K562 (cell line): Measurements from ENCODE around the gene ZCCHC4. TPM values are rescaled to one million over a fixed set of nuclear protein-coding genes. Genes with fewer than 3 reads are reported as not detected.

Experiments used
- ATAC-seq: fragments of 200-7000 bp; cut with Tn5 transposase; 3 replicates; pipeline ENCODE4 v1.9.1; 2020; ENCODE audit warnings: moderate library complexity
- BruUV-seq: library from RNA; stranded (reverse); fragments of 400-500 nt; replicated peaks from 2 replicates; lab custom pipeline; 2021; lab: Mats Ljungman, UMichigan
- CTCF ChIA-PET: fragments of 300-600 bp; formaldehyde crosslinking; extraction: SDS; loops from one replicate; lab custom pipeline; 2021; ENCODE audit warnings: low intra/inter-chr PET ratio; lab: Yijun Ruan, JAX
- POLR2A ChIA-PET: fragments of 300-600, 350-650 bp; sonication (Branson Sonifier 250); formaldehyde crosslinking; extraction: SDS; loops from one replicate; lab custom pipeline; 2021; ENCODE audit warnings: antibody characterized with exemption, inconsistent platforms; lab: Yijun Ruan, JAX
- DNase-seq, 4 experiments: peaks; one replicate each; pipeline versions ENCODE4 v3.0.0 to v3.0.0-alpha.2; 2011 to 2018; ENCODE audit warnings: low spot score in 3 of 4, mixed read lengths in 3 of 4; ENCODE audit errors: extremely low read depth in 1 of 4
- FAIRE-seq: peaks from 2 replicates; lab custom pipeline; 2011; peaks lifted over from hg19 to GRCh38; lab: Jason Lieb, UNC
- H2AFZ ChIP-seq: 2 replicates; pipeline ENCODE4 v1.6.0; 2011; ENCODE audit warnings: low read depth, low read length, control low read depth, inconsistent platforms
- H3K27ac ChIP-seq: fragments of 200-600 bp; 3 replicates; pipeline ENCODE4 v1.8.0; 2011; ENCODE audit warnings: low read depth, mild to moderate bottlenecking, control low read depth, inconsistent platforms, low read length, moderate library complexity, mixed read lengths; ENCODE audit errors: extremely low read depth
- H3K27me3 ChIP-seq, 2 experiments: fragments of 300-600 bp in 1 of 2; 2 replicates in 1 of 2; 3 replicates in 1 of 2; pipeline versions ENCODE4 v1.6.0 to v1.8.0; 2011; ENCODE audit warnings: inconsistent platforms in 2 of 2, low read length in 2 of 2, mild to moderate bottlenecking in 1 of 2, mixed read lengths in 1 of 2, moderate library complexity in 1 of 2; ENCODE audit not compliant: control insufficient read depth in 2 of 2, insufficient read depth in 2 of 2
- H3K36me3 ChIP-seq: fragments of 300-600 bp; 3 replicates; pipeline ENCODE4 v1.8.0; 2011; ENCODE audit warnings: mild to moderate bottlenecking, low read length, inconsistent platforms; ENCODE audit not compliant: control insufficient read depth, insufficient read depth
- H3K4me1 ChIP-seq, 2 experiments: fragments of 200-600 bp in 1 of 2; replicated peaks in 1 of 2; 2 replicates in 1 of 2; 3 replicates in 1 of 2; pipeline versions ENCODE4 v1.5.1 to v1.8.0; 2011; ENCODE audit warnings: inconsistent platforms in 2 of 2, low read length in 2 of 2, mild to moderate bottlenecking in 1 of 2, mixed read lengths in 1 of 2, moderate library complexity in 1 of 2; ENCODE audit not compliant: control insufficient read depth in 2 of 2, insufficient read depth in 2 of 2
- H3K4me2 ChIP-seq: 2 replicates; pipeline ENCODE4 v1.6.1; 2011; ENCODE audit warnings: low read length, control low read depth, inconsistent platforms, mixed read lengths; ENCODE audit not compliant: insufficient read depth
- H3K4me3 ChIP-seq: fragments of 200-600 bp; sonication (generic), shearing (Covaris generic); 2 replicates; pipeline ENCODE4 v1.5.1; 2016; ENCODE audit warnings: control low read depth, inconsistent platforms
- H3K79me2 ChIP-seq: fragments of 200-600 bp; 3 replicates; pipeline ENCODE4 v1.8.0; 2011; ENCODE audit warnings: low read length, inconsistent platforms; ENCODE audit not compliant: control insufficient read depth, insufficient read depth
- H3K9ac ChIP-seq, 2 experiments: 2 replicates each; pipeline versions ENCODE4 v1.6.0 to v1.6.1; 2011; ENCODE audit warnings: low read depth in 2 of 2, low read length in 2 of 2, control low read depth in 1 of 2, inconsistent platforms in 1 of 2, mild to moderate bottlenecking in 1 of 2, mixed read lengths in 1 of 2; ENCODE audit not compliant: insufficient read depth in 1 of 2
- H3K9me1 ChIP-seq: one replicate; pipeline ENCODE4 v1.6.0; 2011; ENCODE audit warnings: inconsistent platforms, mild to moderate bottlenecking, low read length, moderate library complexity; ENCODE audit not compliant: control insufficient read depth, insufficient read depth
- H3K9me3 ChIP-seq: replicated peaks from 2 replicates; pipeline ENCODE4 v1.5.1; 2011; ENCODE audit warnings: low read depth, low read length, inconsistent platforms; ENCODE audit not compliant: control insufficient read depth, insufficient read depth
- H4K20me1 ChIP-seq: replicated peaks from 2 replicates; pipeline ENCODE4 v1.6.1; 2011; ENCODE audit warnings: low read length, inconsistent platforms, mixed read lengths; ENCODE audit not compliant: control insufficient read depth, insufficient read depth
- CBX2 ChIP-seq: fragments of 200-600 bp; sonication (generic); IDR thresholded peaks from one replicate; pipeline ENCODE4 v1.6.1; 2012; ENCODE audit warnings: mild to moderate bottlenecking, low read length, inconsistent platforms; ENCODE audit not compliant: insufficient read depth, poor library complexity, severe bottlenecking
- COPS2 ChIP-seq: fragments of 450-650 bp; conservative IDR thresholded peaks from 2 replicates; pipeline ENCODE4 v1.6.1; 2016; ENCODE audit warnings: mild to moderate bottlenecking, moderate library complexity
- DACH1 ChIP-seq: fragments of 450-650 bp; IDR thresholded peaks from 2 replicates; pipeline ENCODE4 v1.6.1; 2018; ENCODE audit not compliant: partially characterized antibody
- NRF1 ChIP-seq, 2 experiments: fragments of 450-650 bp; IDR thresholded peaks in 1 of 2; conservative IDR thresholded peaks in 1 of 2; 2 replicates each; pipeline ENCODE4 v1.6.1; 2014; ENCODE audit warnings: mild to moderate bottlenecking in 2 of 2
- PHB ChIP-seq: fragments of 250-450 bp; sonication (Bioruptor Pico); IDR thresholded peaks from 2 replicates; pipeline ENCODE4 v1.5.0; 2021
- PHF20 ChIP-seq: fragments of 450-650 bp; IDR thresholded peaks from 2 replicates; pipeline ENCODE4 v1.6.1; 2018; ENCODE audit not compliant: partially characterized antibody
- PML ChIP-seq: IDR thresholded peaks from 2 replicates; pipeline ENCODE4 v1.6.1; 2012; ENCODE audit warnings: low read length, inconsistent platforms
- PYGO2 ChIP-seq: fragments of 450-650 bp; IDR thresholded peaks from 2 replicates; pipeline ENCODE4 v1.6.1; 2016; ENCODE audit warnings: mild to moderate bottlenecking, missing genetic modification characterization, moderate library complexity, missing compliant biosample characterization
- SIRT6 ChIP-seq: IDR thresholded peaks from one replicate; pipeline ENCODE4 v1.6.1; 2012; ENCODE audit warnings: low read depth, mild to moderate bottlenecking, control low read depth, inconsistent platforms, low read length, moderate library complexity
- SMARCE1 ChIP-seq: fragments of 450-650 bp; IDR thresholded peaks from 2 replicates; pipeline ENCODE4 v1.7.1; 2016; ENCODE audit warnings: mild to moderate bottlenecking
- SREBF2 ChIP-seq: sonication (generic); formaldehyde crosslinking; IDR thresholded peaks from 2 replicates; pipeline ENCODE4 v1.4.0; 2020; ENCODE audit warnings: mild to moderate bottlenecking, missing genetic modification reagents
- TCF7 ChIP-seq: sonication (generic); IDR thresholded peaks from 2 replicates; pipeline ENCODE4 v1.6.1; 2016; ENCODE audit warnings: antibody characterized with exemption, borderline replicate concordance
- ZNF133 ChIP-seq: fragments of 250-450 bp; sonication (Bioruptor Pico); IDR thresholded peaks from 2 replicates; pipeline ENCODE4 v1.4.0; 2020; ENCODE audit warnings: mild to moderate bottlenecking
- ZNF282 ChIP-seq: sonication (generic); formaldehyde crosslinking; IDR thresholded peaks from 2 replicates; pipeline ENCODE4 v1.8.1; 2023; ENCODE audit warnings: missing genetic modification reagents
- WGBS: fragments of 100-300 bp; shearing (Covaris generic); methylation state at CpG from one replicate; pipeline ENCODE4 v1.1.6; 2016; ENCODE audit warnings: low coverage, mixed read lengths; ENCODE audit not compliant: insufficient coverage; ENCODE audit errors: missing lambda C conversion rate; 5-methylcytosine and 5-hydroxymethylcytosine counted together
- in situ Hi-C: fragments of 300-500 bp; cut with MboI; formaldehyde crosslinking; loops from 4 replicates; pipeline ENCODE4 v1.15.0; 2018; ENCODE audit warnings: inconsistent platforms, mixed read lengths
- intact Hi-C: fragments of 100-400 bp; cut with micrococcal nuclease; formaldehyde crosslinking; loops from 2 replicates; pipeline ENCODE4 v1.14.2; 2022
- polyA plus RNA-seq, 8 experiments: library from polyadenylated mRNA; depleted of rRNA in 4 of 8; stranded (reverse) in 5 of 8; unstranded in 3 of 8; fragments of >200 nt; fragmentation: Nextera tagmentation in 2 of 8; fragmentation: Illumina TruSeq in 1 of 8; extraction: Ambion mirVana in 2 of 8; extraction: Trizol in 1 of 8; gene quantifications; 2 replicates each; pipeline versions ENCODE4 v1.2.1 to v1.2.3, GENCODE V29; 2011 to 2014; ENCODE audit warnings: inconsistent platforms in 1 of 8, missing spikeins in 1 of 8
- total RNA-seq, 7 experiments: library from RNA; depleted of rRNA in 6 of 7; stranded (reverse); fragments of >200 nt in 6 of 7; fragmentation: Illumina TruSeq in 2 of 7; extraction: Trizol in 2 of 7; gene quantifications; 2 replicates each; pipeline versions ENCODE4 v1.2.1 to v1.2.3, GENCODE V29; 2011 to 2021; ENCODE audit warnings: low replicate concordance in 1 of 7
- TF ChIP-seq, protein P1 (sequence below), 2 experiments: fragments of 450-650 bp; conservative IDR thresholded peaks; 2 replicates each; pipeline ENCODE4 v1.6.1; 2017; ENCODE audit warnings: mild to moderate bottlenecking in 2 of 2, moderate library complexity in 2 of 2

The ZCCHC4 gene
- total and polyA plus RNA-seq, 9 of the 15 experiments (the other 6 are each of a cell fraction or from before 2014, with no cell fraction given): 5.3 to 26.1 (median 15.2) TPM

DNA sequence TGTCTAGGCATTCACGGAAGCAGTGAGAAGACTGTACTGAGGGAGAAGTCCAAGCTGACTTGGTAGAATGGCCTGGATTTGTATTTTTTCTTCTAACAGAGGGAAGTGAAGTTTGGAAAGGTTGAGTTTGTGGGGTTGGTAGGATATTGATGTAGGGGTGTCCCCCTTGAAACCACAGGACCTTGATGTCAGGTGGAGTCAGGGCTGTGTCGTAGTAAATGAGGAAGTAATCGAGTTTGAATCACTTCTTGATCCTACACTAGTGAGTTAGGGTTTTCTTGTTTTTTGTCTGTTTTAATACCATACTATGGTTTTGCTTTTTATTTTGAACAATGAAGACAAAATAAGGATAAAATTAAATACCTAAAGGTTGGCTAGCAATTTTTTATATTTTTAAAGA, 34.3 kb downstream of the ZCCHC4 start:
- CTCF ChIA-PET: no interaction called here
- in situ Hi-C loops: no loop called here
- H3K9ac ChIP-seq: no peak overlapping the region
- H3K79me2 ChIP-seq: no peaks in the 10 kb centered on the region
- FAIRE-seq: no peak
- no peaks in the 10 kb centered on the region for H3K9me1 ChIP-seq
- no peak overlapping the region for H2AFZ ChIP-seq
- H3K9me3 ChIP-seq: no peaks in the 10 kb centered on the region
- 69% methylated on average over 3 of the region's 3 CpGs for WGBS
- no peaks in the 10 kb centered on the region for H3K27me3 ChIP-seq
- no TSS peak for BruUV-seq
- TF ChIP-seq SMARCE1: no peak
- no peak for TF ChIP-seq SIRT6
- TF ChIP-seq ZNF133 (CRISPR knock-in tag): no peak
- TF ChIP-seq PHF20: no peak
- no peak for TF ChIP-seq CBX2
- TF ChIP-seq SREBF2 (CRISPR knock-in tag): no peak
- TF ChIP-seq PYGO2: no peak
- TF ChIP-seq, protein P1, sequence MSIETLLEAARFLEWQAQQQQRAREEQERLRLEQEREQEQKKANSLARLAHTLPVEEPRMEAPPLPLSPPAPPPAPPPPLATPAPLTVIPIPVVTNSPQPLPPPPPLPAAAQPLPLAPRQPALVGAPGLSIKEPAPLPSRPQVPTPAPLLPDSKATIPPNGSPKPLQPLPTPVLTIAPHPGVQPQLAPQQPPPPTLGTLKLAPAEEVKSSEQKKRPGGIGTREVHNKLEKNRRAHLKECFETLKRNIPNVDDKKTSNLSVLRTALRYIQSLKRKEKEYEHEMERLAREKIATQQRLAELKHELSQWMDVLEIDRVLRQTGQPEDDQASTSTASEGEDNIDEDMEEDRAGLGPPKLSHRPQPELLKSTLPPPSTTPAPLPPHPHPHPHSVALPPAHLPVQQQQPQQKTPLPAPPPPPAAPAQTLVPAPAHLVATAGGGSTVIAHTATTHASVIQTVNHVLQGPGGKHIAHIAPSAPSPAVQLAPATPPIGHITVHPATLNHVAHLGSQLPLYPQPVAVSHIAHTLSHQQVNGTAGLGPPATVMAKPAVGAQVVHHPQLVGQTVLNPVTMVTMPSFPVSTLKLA (conservative IDR thresholded peaks at IDR 0.05): no peak
- TF ChIP-seq PHB: no peak
- no peak for TF ChIP-seq ZNF282 (CRISPR knock-in tag)
- no peak for TF ChIP-seq TCF7
- no peak for TF ChIP-seq PML
- no peak for TF ChIP-seq DACH1
- TF ChIP-seq COPS2: no peak
- no peak for TF ChIP-seq NRF1 (conservative IDR thresholded peaks at IDR 0.05 in 1 of 2, IDR thresholded peaks at IDR 0.05 in 1 of 2)
- TF ChIP-seq, all 486 proteins: peak for 0
- Histone ChIP-seq H3K4me1 (no peaks in the 10 kb centered on the region), H3K27ac (no peak overlapping the region), H3K4me3 (no peak overlapping the region), H3K4me2 (no peak overlapping the region), H4K20me1 (no peaks in the 10 kb centered on the region), H3K36me3 (peaks cover 17% of the 10 kb centered on the region; the same call in 1 of the 3 replicates)
- POLR2A ChIA-PET: interaction anchor here (0.8 kb wide), 1 partner anchor 16 kb away, joined by 3 read pairs; no protein-coding TSS in a partner anchor
- DNase-seq (no peak), ATAC-seq (no peak)
- intact Hi-C loops: no loop called here
